Measurements from ENCODE around the gene FIG4.
"Not testable (repeated sequence)": the region's sequence is repeated elsewhere in the genome, so short reads cannot be mapped to it uniquely, and the experiment has no call there.

The FIG4 gene

GRCh38 chr6:109801794-109802193, 110.7 kb downstream of the FIG4 start:
- no peak for DNase-seq

- no peak for DNase-seq
Measured at GRCh38 chr6:109804020-109804419, 112.9 kb downstream of the FIG4 start.

DNA sequence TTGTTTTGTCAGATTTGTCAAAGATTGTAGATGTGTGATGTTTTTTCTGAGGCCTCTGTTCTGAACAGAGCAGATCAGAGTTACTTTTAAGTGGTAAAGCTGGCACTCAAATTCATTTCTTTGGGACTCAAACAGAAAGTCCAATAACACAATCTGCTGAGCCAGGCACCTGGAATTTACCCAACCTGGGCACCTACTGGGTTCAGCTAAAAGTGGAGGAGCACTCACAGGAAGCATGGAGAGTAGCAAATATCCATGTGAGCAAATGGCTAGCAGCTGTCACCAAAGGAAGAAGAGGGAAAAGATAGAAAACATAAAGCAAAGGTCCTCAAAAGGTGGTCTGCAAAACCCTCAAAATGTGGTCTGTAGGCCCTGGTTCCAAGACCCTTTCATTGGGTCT, 116.8 kb downstream of the FIG4 start:
- DNase-seq: no peak

DNA sequence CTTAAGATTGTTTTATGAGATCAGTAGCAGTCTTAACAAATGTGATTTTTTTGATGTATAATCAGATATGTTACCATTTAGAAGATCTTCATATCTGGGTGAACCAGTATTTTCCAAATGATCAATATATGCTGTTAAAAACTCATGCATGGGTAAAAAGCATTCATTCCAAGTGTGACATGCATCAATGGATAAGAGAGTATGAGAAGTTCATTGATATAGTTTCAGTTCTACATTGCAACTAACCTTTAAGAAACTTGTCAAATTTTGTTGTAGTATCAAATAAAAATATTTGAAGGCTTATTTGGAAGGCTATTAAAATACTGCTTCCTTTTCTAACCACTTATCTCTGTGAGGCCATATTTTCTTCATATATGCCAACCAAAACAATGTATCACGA, 117.7 kb downstream of the FIG4 start:
- no peak for DNase-seq

DNA sequence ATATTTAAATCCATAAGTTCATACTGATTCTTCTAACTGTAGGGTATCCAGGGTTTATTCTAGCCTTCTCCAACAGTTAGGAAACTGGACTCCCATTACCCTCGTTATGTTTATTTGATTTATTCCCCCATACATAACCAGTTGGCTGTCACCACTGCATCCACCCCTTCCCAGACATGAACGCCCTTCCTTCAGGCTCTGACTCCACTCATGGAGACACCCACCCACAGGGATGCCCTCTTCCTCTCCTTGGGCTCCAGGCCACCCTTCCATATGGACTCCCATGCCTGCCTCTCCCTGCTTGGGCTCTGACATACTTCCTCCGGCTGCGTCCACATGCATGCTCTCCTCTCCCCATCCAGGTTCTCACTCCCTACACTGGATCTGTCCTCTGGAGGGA, 124.0 kb downstream of the FIG4 start:
- DNase-seq: no peak

DNA sequence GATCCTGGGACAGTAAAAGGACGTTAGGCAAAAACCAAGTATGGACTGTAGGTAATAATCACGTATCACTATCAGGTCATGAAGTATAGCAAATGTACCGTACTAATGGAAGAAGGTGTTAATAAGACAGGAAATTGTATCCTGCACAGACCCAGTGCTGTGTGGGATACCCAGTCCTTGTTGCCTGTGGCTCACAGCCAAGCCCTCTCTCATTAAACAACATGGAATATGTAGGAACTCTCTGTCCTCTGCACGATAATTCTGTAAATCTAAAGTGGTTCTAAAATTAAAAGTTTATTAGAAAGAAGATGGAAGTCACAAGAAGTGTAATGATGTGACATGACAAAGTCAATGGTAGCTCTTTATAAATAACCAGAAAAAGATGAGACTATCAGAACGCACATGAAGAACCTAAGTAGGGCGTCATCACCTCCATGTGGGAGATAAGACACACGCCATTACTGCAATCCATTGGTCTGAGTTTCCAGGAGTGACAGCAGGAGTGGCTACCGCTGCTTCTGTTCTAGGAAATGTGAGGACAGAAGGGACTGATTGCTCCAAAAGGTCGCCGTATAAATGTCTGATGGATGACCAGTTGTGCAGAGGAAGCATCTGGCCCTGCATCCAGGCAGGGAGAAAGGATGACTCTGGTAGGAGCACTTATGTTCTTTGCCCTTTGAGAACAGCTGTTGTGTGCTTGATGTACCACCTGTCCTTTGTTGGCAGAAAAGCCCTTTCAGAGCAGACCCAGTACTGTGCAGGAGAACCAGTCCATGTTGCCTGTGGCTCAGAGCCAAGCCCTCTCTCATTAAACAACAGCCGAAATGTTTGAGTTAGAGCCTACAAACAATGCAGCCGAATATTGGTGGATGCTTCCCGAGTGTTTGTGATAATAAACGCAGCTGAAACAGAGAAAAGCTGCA, 125.6 kb downstream of the FIG4 start:
- peak; percentile 100 for DNase-seq

DNA sequence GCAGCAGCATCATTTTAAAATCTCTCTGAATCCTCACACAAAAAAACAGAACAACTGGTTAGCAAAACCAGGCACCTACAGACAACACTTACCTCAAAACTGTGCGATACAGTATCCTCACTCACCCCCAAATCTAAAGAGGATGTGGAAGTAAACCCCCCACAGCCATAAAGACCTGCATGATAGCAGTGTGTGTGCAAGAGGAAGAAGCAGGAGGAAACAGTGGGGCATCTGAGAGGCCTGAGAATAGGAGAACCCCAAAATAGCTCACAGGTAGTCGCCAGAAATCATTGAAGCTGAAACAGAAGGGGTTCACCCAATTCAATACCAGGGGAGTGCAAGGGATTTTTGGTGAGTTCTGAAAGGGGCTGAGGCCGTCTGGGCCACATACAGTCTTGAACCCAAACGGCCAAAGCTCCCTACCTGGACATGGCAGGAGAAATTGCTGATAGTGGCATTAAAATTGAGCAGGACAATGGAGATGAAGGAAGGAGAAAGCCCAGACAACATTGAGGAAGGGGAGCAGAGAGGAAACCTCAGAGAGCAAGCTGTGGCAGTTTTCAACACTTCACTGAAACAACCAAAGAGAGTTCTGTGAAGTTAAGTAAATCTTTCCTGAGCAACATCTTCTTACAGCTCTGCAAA, 129.7 kb downstream of the FIG4 start:
- no peak for DNase-seq

GRCh38 chr6:109821428-109821827, 130.3 kb downstream of the FIG4 start:
- no peak for DNase-seq

DNA sequence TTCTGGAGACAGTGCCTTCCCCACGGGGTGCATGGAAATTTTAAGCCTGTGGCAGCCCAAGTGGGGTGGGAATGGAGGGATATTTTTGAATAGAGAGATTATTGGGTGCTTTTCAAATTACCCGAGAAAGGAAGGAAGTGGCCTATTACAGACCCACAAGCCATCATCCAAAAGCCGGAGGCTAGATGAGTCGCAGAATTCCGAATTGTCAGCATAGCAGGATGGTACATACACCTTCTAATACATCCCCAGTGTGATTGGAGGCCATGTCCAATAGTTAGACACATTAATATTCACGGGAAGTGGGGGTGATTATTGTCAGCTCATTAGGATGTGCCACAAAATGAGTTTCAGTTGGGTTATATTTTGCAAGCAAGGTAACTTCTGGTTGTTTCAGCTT, 133.0 kb downstream of the FIG4 start:
- no peak for DNase-seq

DNA sequence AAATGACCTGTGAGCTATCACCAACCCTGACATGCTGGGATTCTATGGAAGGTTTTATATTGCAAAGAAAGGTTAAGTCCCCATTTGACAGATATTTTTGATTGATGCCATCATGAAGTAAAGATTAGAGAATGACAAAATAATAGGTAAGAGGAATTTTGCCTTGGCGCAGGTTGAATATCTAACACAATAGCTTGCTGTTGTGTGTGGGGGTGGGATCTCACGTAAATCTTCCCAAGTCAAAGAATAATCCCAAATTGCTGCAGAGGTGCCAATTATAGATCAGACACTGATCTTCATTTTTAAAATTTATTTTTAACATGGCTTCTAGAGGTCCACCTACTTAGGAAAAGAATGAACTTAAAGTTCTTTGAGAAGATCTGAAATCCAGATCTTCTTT, 135.5 kb downstream of the FIG4 start:
- DNase-seq: no peak

- not testable (repeated sequence) for DNase-seq
Measured at GRCh38 chr6:109831352-109831751, 140.3 kb downstream of the FIG4 start.

DNA sequence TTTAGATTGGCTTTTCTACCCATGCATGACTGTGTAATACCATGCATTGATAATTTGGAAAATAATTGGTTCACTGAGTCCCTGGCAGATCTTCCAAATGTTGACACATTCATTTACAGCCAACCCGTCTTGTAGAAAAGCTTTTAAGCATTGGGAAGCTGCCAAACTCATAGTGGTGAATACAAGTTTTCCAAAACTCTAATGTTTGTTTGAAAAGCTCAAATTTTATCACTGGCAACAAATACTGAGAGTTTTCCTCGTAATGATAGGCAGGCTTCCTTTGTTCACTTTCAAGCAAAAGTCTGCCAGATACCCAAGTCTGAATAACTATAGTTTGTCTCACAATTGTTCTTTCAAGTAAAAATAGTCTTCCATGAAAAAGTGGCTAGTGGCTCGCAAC, 143.0 kb downstream of the FIG4 start:
- no peak for DNase-seq

DNA sequence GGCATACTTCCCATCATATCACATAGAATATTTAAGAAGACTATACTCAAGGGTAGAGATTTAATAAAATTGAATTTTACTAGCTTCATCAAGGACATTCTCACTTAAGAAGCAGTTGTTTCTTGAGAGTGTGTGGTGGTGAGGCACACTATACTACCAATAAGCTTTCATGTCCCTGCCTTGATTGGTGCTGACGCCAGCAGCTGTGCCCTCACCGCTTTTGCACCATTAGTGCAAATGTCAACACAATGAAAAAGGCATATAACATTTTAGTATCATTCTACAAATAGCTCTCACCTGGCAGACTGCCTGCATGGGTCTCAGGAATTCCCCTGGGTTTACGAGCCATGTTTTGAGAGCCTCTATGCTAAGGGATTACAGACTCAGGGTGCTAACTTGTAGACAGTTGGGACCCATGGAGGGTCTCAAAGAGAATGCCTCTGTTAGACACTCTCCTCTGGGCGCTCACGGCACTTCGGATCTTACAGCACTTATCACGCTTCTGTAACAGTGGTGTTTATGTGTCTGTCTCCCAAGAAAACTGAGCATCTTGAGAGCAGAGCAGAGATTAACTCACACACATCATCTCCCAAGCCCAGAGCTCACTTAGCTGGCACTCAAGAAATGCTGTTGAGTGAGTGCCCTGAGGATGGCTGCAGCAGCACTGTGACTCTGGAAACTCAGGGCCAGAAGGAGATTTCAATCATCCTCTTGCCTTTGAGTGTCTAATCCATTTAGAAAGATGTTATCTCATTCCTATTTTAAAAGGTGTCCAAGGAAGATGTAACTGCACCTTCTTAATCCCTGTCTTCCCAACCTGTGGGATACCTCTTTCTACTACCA, 143.7 kb downstream of the FIG4 start:
- peak; percentile 78 for DNase-seq

DNA sequence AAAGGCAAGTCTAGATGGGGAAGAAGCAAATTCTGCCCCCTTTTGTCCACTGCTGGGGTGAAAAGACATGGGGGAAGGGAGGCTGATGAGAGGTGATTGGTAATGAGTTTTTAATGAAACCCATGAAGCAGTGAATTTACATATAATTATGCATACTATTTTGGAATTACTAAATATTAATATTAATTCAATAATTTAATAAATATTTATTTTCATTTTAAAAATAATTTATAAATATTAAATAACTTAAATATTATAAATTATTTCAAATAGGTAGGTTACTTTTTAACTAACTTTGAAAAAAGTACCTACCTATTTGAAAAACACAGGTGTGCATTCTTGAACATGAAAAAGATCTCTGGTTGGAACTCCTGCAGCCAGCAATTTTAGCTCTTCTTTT, 148.9 kb downstream of the FIG4 start:
- DNase-seq: no peak

- DNase-seq: no peak
Measured at GRCh38 chr6:109840796-109841195, 149.7 kb downstream of the FIG4 start.

- no peak for DNase-seq
Measured at GRCh38 chr6:109841869-109842268, 150.8 kb downstream of the FIG4 start.

DNA sequence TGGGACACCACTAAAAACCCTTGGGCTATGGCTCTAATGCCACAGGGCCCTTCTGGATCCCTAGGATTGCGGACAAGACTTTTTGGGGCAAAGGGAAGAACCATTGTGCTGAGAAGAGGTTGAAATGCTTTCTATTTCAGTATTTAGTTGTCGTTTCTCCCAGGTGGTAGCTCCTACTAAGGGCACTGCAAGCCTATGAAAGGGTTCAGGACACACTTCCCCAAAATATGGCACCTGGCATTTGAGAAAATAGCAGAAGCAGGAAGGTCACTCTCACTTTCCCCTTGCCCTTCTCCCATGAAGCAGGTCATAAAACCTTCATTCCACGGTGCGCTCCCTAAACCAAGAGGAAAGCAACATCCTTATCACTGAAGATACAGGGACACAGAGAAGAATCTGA, 161.6 kb downstream of the FIG4 start:
- DNase-seq: no peak

DNA sequence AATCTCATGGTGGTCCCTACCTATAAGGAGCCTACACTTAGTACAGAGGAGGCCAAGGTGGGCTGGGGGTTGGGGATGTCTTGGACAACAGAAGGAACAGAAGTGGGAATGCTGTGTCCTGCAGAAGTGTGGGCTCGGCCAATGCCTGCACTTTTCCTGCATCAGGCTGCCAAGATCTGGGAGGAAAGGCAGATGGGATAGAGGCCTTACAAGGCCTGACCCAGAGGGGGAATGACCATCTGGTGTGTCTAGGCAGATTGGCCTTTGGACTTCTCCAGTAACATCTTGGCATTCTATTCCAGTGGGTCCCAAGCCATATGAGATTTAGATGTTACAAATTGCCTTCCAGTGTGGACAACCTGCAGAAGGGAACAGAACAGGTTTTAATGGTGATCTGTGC, 162.3 kb downstream of the FIG4 start:
- no peak for DNase-seq

DNA sequence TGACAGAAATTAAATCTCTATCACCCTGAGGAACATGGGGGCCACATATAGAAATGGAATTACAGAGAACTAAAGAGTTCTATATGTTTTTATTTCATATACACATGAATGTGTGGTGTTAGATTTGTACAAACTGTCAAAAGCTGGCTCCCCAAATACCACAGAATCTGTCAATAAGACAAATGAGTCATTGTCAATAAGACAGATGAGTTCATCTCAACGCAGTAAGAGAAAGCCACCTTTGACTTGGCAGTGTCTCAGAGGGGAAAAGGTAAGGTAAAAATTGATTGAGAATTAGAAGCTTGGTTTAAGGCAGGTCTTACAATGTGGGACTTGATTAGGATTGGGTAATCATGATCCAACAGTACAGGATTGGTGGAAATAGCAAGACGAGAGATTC, 162.9 kb downstream of the FIG4 start:
- DNase-seq: no peak

DNA sequence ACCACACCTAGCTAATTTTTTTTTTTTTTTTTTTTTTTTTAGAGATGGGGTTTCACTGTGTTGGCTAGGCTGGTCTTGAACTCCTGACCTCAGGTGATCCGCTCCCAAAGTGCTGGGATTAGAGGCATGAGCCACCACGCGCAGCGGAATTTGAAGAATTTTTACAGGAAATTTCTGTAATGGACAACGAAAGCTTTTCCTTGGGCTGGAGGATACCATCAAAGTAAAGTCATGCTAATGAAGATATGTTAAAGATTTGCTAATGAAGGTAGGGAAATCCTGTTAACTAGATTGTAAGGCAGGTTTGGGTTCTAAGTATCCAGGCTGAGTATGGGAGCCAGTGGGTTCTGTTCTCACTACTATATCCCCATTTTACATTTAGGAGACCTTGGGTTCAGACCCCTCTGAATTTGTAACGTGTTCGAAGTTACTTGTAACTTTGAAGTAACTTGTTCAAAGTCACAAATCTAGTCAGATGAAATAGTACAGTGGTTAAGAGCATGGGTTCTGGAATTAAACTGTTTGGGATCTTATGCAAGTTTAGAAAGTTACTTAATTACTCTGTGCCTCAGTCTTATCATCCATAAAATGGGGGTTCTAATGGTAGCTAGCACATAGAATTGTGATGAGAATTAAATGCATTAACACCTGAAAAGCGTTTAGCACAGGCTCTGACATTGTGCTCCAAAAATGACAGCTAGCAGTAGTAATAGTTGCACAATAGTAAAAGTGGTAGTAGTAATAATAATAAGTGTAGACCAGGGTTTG, 163.6 kb downstream of the FIG4 start:
- DNase-seq: no peak

DNA sequence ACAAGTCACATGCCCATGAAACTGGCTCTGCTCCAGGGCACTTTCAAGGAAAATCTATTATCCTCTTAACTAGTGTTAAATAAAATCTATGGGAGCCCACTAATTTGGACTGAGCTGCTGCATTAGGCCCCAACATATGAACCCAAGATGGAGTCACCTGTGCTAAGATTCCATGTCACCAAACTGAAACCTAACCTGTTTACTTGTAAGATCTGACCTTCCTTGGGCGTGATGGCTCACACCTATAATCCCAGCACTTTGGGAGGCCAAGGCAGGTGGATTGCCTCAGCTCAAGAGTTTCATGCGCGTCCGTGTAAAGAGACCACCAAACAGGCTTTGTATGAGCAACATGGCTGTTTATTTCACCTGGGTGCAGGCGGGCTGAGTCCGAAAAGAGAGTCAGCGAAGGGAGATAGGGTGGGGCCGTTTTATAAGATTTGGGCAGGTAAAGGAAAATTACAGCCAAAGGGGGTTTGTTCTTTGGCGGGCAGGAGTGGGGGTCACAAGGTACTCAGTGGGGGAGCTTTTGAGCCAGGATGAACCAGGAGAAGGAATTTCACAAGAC, 164.5 kb downstream of the FIG4 start:
- not testable (repeated sequence) for DNase-seq

GRCh38 chr6:109861946-109862345, 170.8 kb downstream of the FIG4 start:
- no peak for DNase-seq
